ENCODE results near the gene SLC25A40.

GRCh38 chr7:87853237-87853864, 22.8 kb downstream of the SLC25A40 start:
- TF ChIP-seq CTCF (conservative IDR thresholded peaks at IDR 0.05; ENCODE audit: low read depth, low read length) (no peak), EZH2 (IDR thresholded peaks at IDR 0.05; ENCODE audit: low read length, unreplicated experiment) (no peak), EZH2phosphoT487 (IDR thresholded peaks at IDR 0.05; ENCODE audit: borderline replicate concordance, low read length) (no peak)
